HEK293T (cell line): ENCODE data around the gene KCNG1.

ENCODE experiments used
- CTCF ChIA-PET: fragments of 350-600 bp; formaldehyde crosslinking; extraction: SDS; loops from one replicate; lab custom pipeline; 2021; ENCODE audit warnings: antibody characterized with exemption, inconsistent platforms; lab: Yijun Ruan, JAX
- POLR2A ChIA-PET: fragments of 350-600 bp; formaldehyde crosslinking; extraction: SDS; loops from one replicate; lab custom pipeline; 2020; ENCODE audit warnings: antibody characterized with exemption, inconsistent platforms; lab: Yijun Ruan, JAX
- DNase-seq: peaks from one replicate; pipeline ENCODE4 v3.0.0; 2012; ENCODE audit warnings: mixed read lengths; ENCODE audit errors: extremely low spot score
- ARNT ChIP-seq: fragments of 450-650 bp; IDR thresholded peaks from 2 replicates; pipeline ENCODE4 v1.6.1; 2017; ENCODE audit warnings: mild to moderate bottlenecking
- BHLHE40 ChIP-seq: fragments of 450-650 bp; IDR thresholded peaks from 2 replicates; pipeline ENCODE4 v1.6.1; 2016; ENCODE audit warnings: mild to moderate bottlenecking, moderate library complexity, borderline replicate concordance
- CTBP1 ChIP-seq: fragments of 450-650 bp; IDR thresholded peaks from 2 replicates; pipeline ENCODE4 v1.6.1; 2016; ENCODE audit warnings: borderline replicate concordance
- ELF4 ChIP-seq: fragments of 450-650 bp; IDR thresholded peaks from 2 replicates; pipeline ENCODE4 v1.6.1; 2017; ENCODE audit warnings: antibody characterized with exemption
- FOXA1 ChIP-seq: fragments of 450-650 bp; IDR thresholded peaks from 2 replicates; pipeline ENCODE4 v1.6.1; 2016; ENCODE audit warnings: mild to moderate bottlenecking
- FOXK2 ChIP-seq: fragments of 450-650 bp; IDR thresholded peaks from 2 replicates; pipeline ENCODE4 v1.6.1; 2016; ENCODE audit warnings: mild to moderate bottlenecking
- FOXM1 ChIP-seq: fragments of 450-650 bp; IDR thresholded peaks from 2 replicates; pipeline ENCODE4 v1.6.1; 2017; ENCODE audit warnings: mild to moderate bottlenecking, borderline replicate concordance
- HDGF ChIP-seq: fragments of 450-650 bp; IDR thresholded peaks from 2 replicates; pipeline ENCODE4 v1.6.1; 2017; ENCODE audit warnings: antibody characterized with exemption, borderline replicate concordance
- L3MBTL2 ChIP-seq: fragments of 450-650 bp; conservative IDR thresholded peaks from 2 replicates; pipeline ENCODE4 v1.6.1; 2016; ENCODE audit warnings: mild to moderate bottlenecking
- LEF1 ChIP-seq: fragments of 450-650 bp; IDR thresholded peaks from 2 replicates; pipeline ENCODE4 v1.6.1; 2017; ENCODE audit warnings: mild to moderate bottlenecking, borderline replicate concordance
- NFRKB ChIP-seq: fragments of 450-650 bp; IDR thresholded peaks from 2 replicates; pipeline ENCODE4 v1.6.1; 2016; ENCODE audit warnings: mild to moderate bottlenecking, moderate library complexity
- SP1 ChIP-seq: fragments of 450-650 bp; IDR thresholded peaks from 2 replicates; pipeline ENCODE4 v1.6.1; 2017
- SUZ12 ChIP-seq: fragments of 450-650 bp; IDR thresholded peaks from 2 replicates; pipeline ENCODE4 v1.6.1; 2016; ENCODE audit warnings: mild to moderate bottlenecking
- TARDBP ChIP-seq: fragments of 450-650 bp; IDR thresholded peaks from 2 replicates; pipeline ENCODE4 v1.6.1; 2016
- ZNF384 ChIP-seq: fragments of 450-650 bp; IDR thresholded peaks from 2 replicates; pipeline ENCODE4 v1.6.1; 2016
- TF ChIP-seq, protein P1 (sequence below): fragments of 450-650 bp; IDR thresholded peaks from 2 replicates; pipeline ENCODE4 v1.6.1; 2016

The KCNG1 gene

DNA sequence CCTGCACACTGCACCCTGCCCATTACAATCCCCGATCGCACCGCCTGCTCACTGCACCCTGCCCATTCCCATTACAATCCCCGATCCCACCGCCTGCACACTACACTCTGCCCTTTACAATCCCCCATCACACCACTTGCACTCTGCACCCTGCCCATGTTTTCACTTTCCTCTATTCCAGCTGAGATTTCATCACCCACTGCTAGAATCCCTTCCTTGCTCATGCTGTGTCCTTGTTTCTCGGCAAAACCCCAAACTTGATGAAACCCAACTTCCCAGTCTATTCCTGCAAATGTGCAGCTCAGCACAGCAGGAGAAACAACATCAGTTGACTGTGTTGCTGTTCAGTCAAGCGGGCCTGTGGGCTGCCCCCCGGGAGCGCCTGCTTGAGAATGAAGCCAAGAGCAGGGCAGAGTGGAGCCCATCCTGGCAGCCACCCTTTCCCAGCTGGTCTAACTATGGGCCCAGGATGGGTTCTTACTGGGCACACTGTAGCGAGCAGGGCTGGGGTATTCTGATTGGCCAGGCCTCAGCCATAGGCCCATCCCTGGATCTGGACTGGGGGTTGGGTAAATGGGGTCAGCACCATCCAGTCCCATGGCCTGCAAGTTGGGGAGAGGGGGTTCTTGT, 47.1 kb downstream of the KCNG1 start:
- ChIA-PET POLR2A (no interaction called here), CTCF (no interaction called here)
- TF ChIP-seq FOXK2 (no peak), ARNT (no peak), CTBP1 (no peak), HDGF (no peak), ELF4 (no peak), L3MBTL2 (no peak), SP1 (no peak)
- no peak for DNase-seq

DNA sequence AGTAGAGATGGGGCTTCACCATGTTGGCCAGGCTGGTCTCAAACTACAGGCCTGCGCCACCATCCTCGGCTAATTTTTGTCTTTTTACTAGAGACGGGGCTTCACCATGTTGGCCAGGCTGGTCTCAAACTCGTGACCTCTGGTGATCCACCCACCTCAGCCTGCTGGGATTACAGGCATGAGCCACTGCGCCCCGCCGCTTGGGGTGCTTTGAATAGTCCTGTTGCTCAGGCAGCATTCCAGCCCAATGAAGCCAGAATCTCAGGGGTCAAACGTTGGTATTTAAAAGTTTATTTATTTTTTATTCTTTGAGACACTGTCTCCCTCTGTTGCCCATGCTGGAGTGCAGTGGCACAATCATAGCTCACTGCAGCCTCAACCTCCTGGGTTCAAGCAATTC, 53.0 kb downstream of the KCNG1 start:
- ChIA-PET POLR2A (interaction anchor here (1.6 kb wide), 1 partner anchor 12 kb away, joined by 3 read pairs; the partner anchor contains the start of genes DPM1 and MOCS3), CTCF (no interaction called here)
- TF ChIP-seq FOXA1, result no peak
- TF ChIP-seq, protein P1, sequence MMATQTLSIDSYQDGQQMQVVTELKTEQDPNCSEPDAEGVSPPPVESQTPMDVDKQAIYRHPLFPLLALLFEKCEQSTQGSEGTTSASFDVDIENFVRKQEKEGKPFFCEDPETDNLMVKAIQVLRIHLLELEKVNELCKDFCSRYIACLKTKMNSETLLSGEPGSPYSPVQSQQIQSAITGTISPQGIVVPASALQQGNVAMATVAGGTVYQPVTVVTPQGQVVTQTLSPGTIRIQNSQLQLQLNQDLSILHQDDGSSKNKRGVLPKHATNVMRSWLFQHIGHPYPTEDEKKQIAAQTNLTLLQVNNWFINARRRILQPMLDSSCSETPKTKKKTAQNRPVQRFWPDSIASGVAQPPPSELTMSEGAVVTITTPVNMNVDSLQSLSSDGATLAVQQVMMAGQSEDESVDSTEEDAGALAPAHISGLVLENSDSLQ, result no peak
- TF ChIP-seq SP1, result no peak
- no peak for TF ChIP-seq NFRKB
- no peak for TF ChIP-seq TARDBP
- no peak for TF ChIP-seq LEF1
- TF ChIP-seq SUZ12, result no peak
- TF ChIP-seq L3MBTL2, result no peak
- TF ChIP-seq FOXM1, result no peak
- TF ChIP-seq BHLHE40, result no peak
- TF ChIP-seq ARNT, result no peak
- TF ChIP-seq CTBP1, result no peak
- no peak for TF ChIP-seq FOXK2
- no peak for TF ChIP-seq ZNF384
- no peak for TF ChIP-seq ELF4
- no peak for TF ChIP-seq HDGF
- no peak for DNase-seq

DNA sequence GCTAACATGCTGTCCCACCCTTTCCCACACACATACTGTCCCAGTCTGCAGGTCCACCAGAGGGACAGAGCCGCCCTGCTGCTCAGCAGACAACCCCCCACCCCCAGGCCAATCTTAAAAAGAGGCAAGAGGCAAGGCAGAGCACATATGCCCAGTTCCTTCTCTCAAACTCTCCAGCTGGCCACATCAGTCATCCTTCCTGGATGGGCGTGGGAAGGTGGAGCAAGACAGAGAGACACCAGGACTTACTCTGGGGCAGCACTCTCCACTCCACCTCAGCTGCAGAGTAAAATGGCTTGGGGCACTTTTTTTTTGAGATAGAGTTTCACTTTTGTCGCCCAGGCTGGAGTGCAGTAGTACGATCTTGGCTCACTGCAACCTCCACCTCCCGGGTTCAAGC, 53.5 kb downstream of the KCNG1 start:
- ChIA-PET POLR2A (interaction anchor here (1.6 kb wide), 1 partner anchor 11 kb away, joined by 3 read pairs; the partner anchor contains the start of genes DPM1 and MOCS3), CTCF (no interaction called here)
- TF ChIP-seq HDGF (no peak), FOXK2 (no peak)
- no peak for DNase-seq

GRCh38 chr20:50968289-50968688, 54.6 kb downstream of the KCNG1 start:
- TF ChIP-seq L3MBTL2 (no peak), TARDBP (no peak), ARNT (no peak), CTBP1 (no peak), HDGF (no peak), ZNF384 (no peak), FOXM1 (no peak), FOXA1 (no peak), SP1 (no peak), SUZ12 (no peak)
- TF ChIP-seq, protein P1, result no peak
- no peak for DNase-seq
- POLR2A ChIA-PET, result no interaction called here
- CTCF ChIA-PET, result interaction anchor here (1.1 kb wide), 1 partner anchor 174 kb away, joined by 3 read pairs; the partner anchor contains the start of gene BCAS4

- ChIA-PET CTCF (interaction anchor here (1.1 kb wide), 1 partner anchor 173 kb away, joined by 3 read pairs; the partner anchor contains the start of gene BCAS4), POLR2A (interaction anchor here (1.1 kb wide), 1 partner anchor 9 kb away, joined by 7 read pairs; the partner anchor contains the start of genes DPM1 and MOCS3)
- TF ChIP-seq BHLHE40 (no peak), NFRKB (no peak), TARDBP (no peak), ARNT (no peak)
- DNase-seq, result no peak
Measured at GRCh38 chr20:50967586-50967985, 55.3 kb downstream of the KCNG1 start.

DNA sequence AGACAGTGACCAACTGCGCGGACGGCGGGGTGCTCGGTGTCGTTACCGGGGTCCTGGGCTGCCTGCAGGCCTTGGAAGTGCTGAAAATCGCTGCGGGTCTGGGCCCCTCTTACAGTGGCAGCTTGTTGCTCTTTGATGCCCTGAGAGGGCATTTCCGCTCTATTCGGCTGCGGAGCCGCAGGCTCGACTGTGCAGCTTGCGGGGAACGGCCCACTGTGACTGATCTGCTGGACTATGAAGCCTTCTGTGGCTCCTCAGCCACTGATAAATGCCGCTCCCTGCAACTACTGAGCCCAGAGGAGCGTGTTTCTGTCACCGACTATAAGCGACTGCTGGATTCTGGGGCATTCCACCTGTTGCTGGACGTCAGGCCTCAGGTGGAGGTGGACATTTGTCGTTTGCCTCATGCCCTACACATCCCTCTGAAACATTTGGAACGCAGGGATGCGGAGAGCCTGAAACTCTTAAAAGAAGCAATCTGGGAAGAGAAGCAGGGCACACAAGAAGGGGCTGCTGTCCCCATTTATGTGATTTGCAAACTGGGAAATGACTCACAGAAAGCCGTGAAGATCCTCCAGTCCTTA, 63.3 kb downstream of the KCNG1 start:
- no peak for TF ChIP-seq ELF4
- TF ChIP-seq ZNF384, result no peak
- TF ChIP-seq SP1, result no peak
- no peak for TF ChIP-seq HDGF
- no peak for TF ChIP-seq SUZ12
- TF ChIP-seq, protein P1, result no peak
- TF ChIP-seq TARDBP, result no peak
- TF ChIP-seq FOXK2, result no peak
- TF ChIP-seq ARNT, result no peak
- no peak for TF ChIP-seq CTBP1
- TF ChIP-seq FOXM1, result no peak
- TF ChIP-seq LEF1, result no peak
- TF ChIP-seq BHLHE40, result no peak
- no peak for TF ChIP-seq L3MBTL2
- TF ChIP-seq NFRKB, result no peak
- no peak for TF ChIP-seq FOXA1
- DNase-seq, result no peak
- CTCF ChIA-PET, result no interaction called here
- POLR2A ChIA-PET, result no interaction called here
